Calu3 (cell line): ENCODE results near the gene E4F1. TPM values are rescaled to one million over a fixed set of nuclear protein-coding genes. Genes with fewer than 3 reads are reported as not detected.

Experiments used
- BruUV-seq: library from RNA; stranded (reverse); fragments of 400-500 nt; replicated peaks from 2 replicates; lab custom pipeline; 2021; lab: Mats Ljungman, UMichigan
- CTCF ChIA-PET: fragments of 300-600 bp; sonication (Branson Sonifier 250); formaldehyde crosslinking; loops from one replicate; lab custom pipeline; 2022; ENCODE audit warnings: antibody characterized with exemption; lab: Charles Lee
- DNase-seq: peaks from one replicate; pipeline ENCODE4 v3.0.0; 2022
- H3K27ac Mint-ChIP-seq: one replicate; pipeline ENCODE4 v1.8.0; 2022; ENCODE audit warnings: mixed read lengths; ENCODE audit not compliant: unreplicated experiment
- H3K27me3 Mint-ChIP-seq: one replicate; pipeline ENCODE4 v1.8.0; 2022; ENCODE audit warnings: mixed read lengths; ENCODE audit not compliant: unreplicated experiment
- H3K36me3 Mint-ChIP-seq: one replicate; pipeline ENCODE4 v1.8.0; 2022; ENCODE audit warnings: mild to moderate bottlenecking, moderate library complexity, mixed read lengths; ENCODE audit not compliant: insufficient read depth, unreplicated experiment
- H3K4me1 Mint-ChIP-seq: one replicate; pipeline ENCODE4 v1.8.0; 2022; ENCODE audit warnings: mild to moderate bottlenecking, low read depth, mixed read lengths; ENCODE audit not compliant: unreplicated experiment
- H3K4me3 Mint-ChIP-seq: one replicate; pipeline ENCODE4 v1.8.0; 2022; ENCODE audit warnings: mild to moderate bottlenecking, low read depth, moderate library complexity, mixed read lengths; ENCODE audit not compliant: unreplicated experiment
- H3K9me3 Mint-ChIP-seq: one replicate; pipeline ENCODE4 v1.8.0; 2022; ENCODE audit warnings: low read depth, mixed read lengths; ENCODE audit not compliant: unreplicated experiment
- CTCF ChIP-seq: fragments of 200-600 bp; IDR thresholded peaks from one replicate; pipeline ENCODE4 v1.8.0; 2022; ENCODE audit warnings: antibody characterized with exemption; ENCODE audit not compliant: unreplicated experiment
- intact Hi-C: fragments of 100-400 bp; cut with micrococcal nuclease; formaldehyde crosslinking; loops from one replicate; pipeline ENCODE4 v1.10.0; 2022; ENCODE audit not compliant: unreplicated experiment
- total RNA-seq: library from RNA; stranded (reverse); gene quantifications from 2 replicates; pipeline ENCODE4 v1.2.3, GENCODE V29; 2022

E4F1 gene
- total RNA-seq, 1 experiment from 2014 or later: 35.4 TPM

GRCh38 chr16:2180962-2181923 lies 42.1 kb upstream of the E4F1 start:
- Mint-ChIP-seq H3K27me3 (peaks cover 25% of the 10 kb centered on the region), H3K36me3 (peaks cover 68% of the 10 kb centered on the region), H3K9me3 (no peaks in the 10 kb centered on the region), H3K27ac (no peak overlapping the region), H3K4me3 (no peak overlapping the region), H3K4me1 (peaks cover 14% of the 10 kb centered on the region)
- TF ChIP-seq CTCF: no peak
- DNase-seq: no peak
- CTCF ChIA-PET: no interaction called here
- intact Hi-C loops: no loop called here
- no TSS peak for BruUV-seq

GRCh38 chr16:2181952-2182351 lies 41.4 kb upstream of the E4F1 start:
- Mint-ChIP-seq H3K4me3 (no peak overlapping the region), H3K27ac (no peak overlapping the region), H3K36me3 (peaks cover 62% of the 10 kb centered on the region), H3K9me3 (no peaks in the 10 kb centered on the region), H3K27me3 (peaks cover 31% of the 10 kb centered on the region), H3K4me1 (peaks cover 14% of the 10 kb centered on the region)
- no peak for TF ChIP-seq CTCF
- BruUV-seq: no TSS peak
- DNase-seq: no peak
- intact Hi-C loops: no loop called here
- CTCF ChIA-PET: no interaction called here

GRCh38 chr16:2183671-2184070 lies 39.7 kb upstream of the E4F1 start:
- Mint-ChIP-seq H3K36me3 (peaks cover 49% of the 10 kb centered on the region), H3K27ac (no peak overlapping the region), H3K27me3 (peaks cover 31% of the 10 kb centered on the region), H3K4me3 (no peak overlapping the region), H3K9me3 (no peaks in the 10 kb centered on the region), H3K4me1 (peaks cover 14% of the 10 kb centered on the region)
- no peak for TF ChIP-seq CTCF
- intact Hi-C loops: no loop called here
- no peak for DNase-seq
- CTCF ChIA-PET: no interaction called here
- BruUV-seq: no TSS peak

GRCh38 chr16:2184346-2184745 lies 39.0 kb upstream of the E4F1 start:
- TF ChIP-seq CTCF: no peak
- Mint-ChIP-seq H3K4me3 (no peak overlapping the region), H3K27ac (no peak overlapping the region), H3K9me3 (no peaks in the 10 kb centered on the region), H3K27me3 (peaks cover 31% of the 10 kb centered on the region), H3K36me3 (peaks cover 43% of the 10 kb centered on the region), H3K4me1 (peaks cover 14% of the 10 kb centered on the region)
- intact Hi-C loops: no loop called here
- CTCF ChIA-PET: interaction anchor here (0.7 to 1.6 kb wide), 2 partner anchors 10 to 273 kb away, joined by 3 to 4 read pairs; no protein-coding TSS in a partner anchor
- BruUV-seq: TSS peak; percentile 18
- no peak for DNase-seq
